ENCODE data around the gene MID1. TPM values are rescaled to one million over a fixed set of nuclear protein-coding genes. Genes with fewer than 3 reads are reported as not detected.
"Not testable (repeated sequence)": the region's sequence is repeated elsewhere in the genome, so short reads cannot be mapped to it uniquely, and the experiment has no call there.

Gene MID1
- polyA plus RNA-seq, 12 donors: 19.9 to 36.1 (median 27.3) TPM; not detected in 1

- no peak for DNase-seq
Measured at GRCh38 chrX:10619425-10620046, 849 bp downstream of the MID1 start.

GRCh38 chrX:10618961-10619360 lies 1.4 kb downstream of the MID1 start:
- DNase-seq: no peak

- DNase-seq: no peak
Measured at GRCh38 chrX:10617999-10618351, 2.4 kb downstream of the MID1 start.

- no peak for DNase-seq
Measured at GRCh38 chrX:10617186-10617998, 3.0 kb downstream of the MID1 start.

- no peak for DNase-seq
Measured at GRCh38 chrX:10615931-10616774, 4.2 kb downstream of the MID1 start.

DNA sequence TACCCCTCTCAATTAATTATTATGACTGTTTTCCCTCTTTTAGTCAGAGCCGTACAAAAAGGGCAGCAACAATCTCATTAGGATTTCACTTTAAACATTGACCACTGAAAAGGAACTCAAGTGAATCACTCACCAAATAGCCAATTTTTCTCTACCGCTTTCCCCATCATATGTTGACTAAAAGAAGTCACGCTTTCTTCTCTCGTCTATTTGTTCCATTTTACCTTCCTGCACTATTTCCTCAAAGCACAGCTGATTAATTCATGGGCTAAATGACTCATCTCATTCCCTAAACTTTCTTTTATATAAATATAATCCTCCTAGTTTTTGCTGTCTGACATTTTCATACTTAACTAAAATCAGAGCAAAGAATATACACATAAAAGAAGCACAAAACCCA lies 8.2 kb downstream of the MID1 start:
- DNase-seq: no peak

- no peak for DNase-seq
Measured at GRCh38 chrX:10611441-10612090, 8.8 kb downstream of the MID1 start.

GRCh38 chrX:10608099-10608498 lies 12.3 kb downstream of the MID1 start:
- no peak for DNase-seq

DNA sequence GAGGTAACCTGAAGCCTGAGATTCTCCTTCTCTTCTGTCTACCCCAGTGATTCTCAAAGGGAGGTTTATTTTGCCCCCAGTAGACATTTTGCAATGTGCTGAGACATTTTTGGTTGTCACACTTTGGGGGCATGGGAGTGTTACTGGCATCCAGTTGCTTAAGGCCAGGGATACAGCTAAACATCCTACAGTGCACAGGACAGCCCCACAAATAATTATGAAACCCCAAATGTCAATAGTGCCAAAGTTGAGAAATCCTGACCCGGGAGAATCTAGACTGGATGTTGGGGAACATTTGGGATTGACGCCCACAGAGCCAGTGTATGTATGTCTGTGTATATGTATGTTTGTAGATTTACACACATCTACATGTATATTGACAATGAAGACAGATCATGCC lies 13.2 kb downstream of the MID1 start:
- no peak for DNase-seq

GRCh38 chrX:10603612-10604011 lies 16.8 kb downstream of the MID1 start:
- DNase-seq: no peak

DNA sequence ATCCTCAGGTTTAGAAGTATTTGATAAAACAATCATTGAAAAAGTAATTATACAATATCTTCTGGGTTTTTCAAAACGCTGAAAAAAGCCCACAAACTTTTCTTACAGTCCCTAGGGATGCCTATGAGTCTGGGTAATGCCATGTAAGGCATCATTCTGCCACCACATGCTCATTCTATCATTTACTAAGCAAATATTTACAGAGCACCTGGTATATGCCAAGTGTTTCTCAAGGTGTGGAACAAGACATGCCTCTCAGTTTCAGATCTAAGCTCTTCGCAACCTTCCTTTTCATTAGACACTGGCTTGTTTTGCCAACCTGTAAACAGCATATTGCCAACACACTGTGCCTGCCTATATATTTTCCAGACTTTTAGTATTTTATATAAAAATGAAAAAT lies 17.7 kb downstream of the MID1 start:
- no peak for DNase-seq

DNA sequence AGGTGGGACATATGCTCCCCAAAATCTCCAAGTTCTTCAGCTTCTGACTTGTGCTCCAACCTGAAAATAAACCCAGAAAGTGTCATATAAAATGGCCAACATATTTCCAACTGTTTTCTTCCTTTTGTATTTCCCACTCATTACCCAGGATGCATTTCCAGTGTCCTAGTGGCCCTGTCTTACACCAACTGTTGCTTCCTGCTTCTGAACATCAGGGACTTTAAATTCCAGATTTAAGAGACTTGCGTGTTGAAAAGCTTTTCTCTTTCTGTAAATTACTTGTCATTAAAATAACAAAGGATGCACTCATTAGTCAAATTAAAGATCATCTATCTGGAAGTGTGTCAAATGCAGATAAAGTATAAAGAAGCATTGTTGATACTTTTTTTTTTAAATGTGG lies 19.9 kb downstream of the MID1 start:
- DNase-seq: no peak

- DNase-seq: no peak
Measured at GRCh38 chrX:10598540-10598939, 21.8 kb downstream of the MID1 start.

GRCh38 chrX:10597871-10598270 lies 22.5 kb downstream of the MID1 start:
- DNase-seq: no peak

DNA sequence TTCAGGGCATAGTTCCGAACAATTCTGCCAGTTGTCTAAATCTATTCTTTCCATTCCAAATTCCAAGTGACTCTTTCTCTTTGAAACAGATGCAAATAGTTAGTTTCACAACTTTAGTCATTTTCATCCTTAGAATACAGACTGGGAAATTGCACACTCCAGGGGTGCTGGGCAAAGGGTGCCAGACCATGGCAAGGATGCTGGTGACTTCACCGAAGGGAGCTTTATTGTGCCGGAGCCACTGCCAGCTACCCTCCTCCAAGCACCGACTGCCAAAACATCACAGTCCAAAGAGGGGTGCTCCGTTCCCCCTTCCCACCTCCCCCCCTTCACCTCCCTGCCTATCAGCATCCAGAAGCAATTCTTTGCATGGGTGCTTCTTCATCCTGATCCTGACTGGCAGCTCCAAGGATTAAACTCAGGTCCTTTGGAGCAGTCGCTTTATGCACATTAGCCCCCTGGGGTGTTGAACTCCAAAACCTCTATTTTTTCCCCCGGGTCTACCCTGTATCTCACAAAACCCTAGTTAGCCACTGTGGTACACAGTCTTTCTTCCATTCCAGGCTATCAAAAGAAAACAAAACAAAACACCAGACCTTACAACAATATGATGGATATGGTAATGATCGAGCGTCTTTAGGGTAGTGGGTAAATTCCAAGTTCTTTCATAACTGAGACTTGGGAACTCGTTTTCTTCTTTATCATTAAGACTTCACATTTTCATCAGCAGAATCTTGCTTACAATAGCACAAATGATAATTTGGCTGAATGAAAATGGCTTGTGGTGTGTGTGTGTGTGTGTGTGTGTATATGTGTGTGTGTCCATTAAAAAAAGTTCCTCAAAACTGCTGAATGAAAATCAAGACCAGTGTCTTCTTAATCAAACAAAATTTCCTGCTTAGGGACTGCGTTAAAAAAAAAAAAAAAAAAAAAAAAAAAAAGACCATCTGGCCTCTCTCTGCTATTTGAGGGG lies 28.7 kb downstream of the MID1 start:
- DNase-seq: no peak

GRCh38 chrX:10589787-10590186 lies 30.6 kb downstream of the MID1 start:
- DNase-seq: not testable (repeated sequence)

GRCh38 chrX:10589098-10589497 lies 31.3 kb downstream of the MID1 start:
- no peak for DNase-seq

- DNase-seq: not testable (repeated sequence)
Measured at GRCh38 chrX:10584882-10585281, 35.5 kb downstream of the MID1 start.

- no peak for DNase-seq
Measured at GRCh38 chrX:10582945-10583344, 37.4 kb downstream of the MID1 start.

- no peak for DNase-seq
Measured at GRCh38 chrX:10582215-10582733, 38.1 kb downstream of the MID1 start.
